Esophagus muscularis mucosa (tissue), 4 donors: ENCODE results near the gene JKAMP. TPM values are rescaled to one million over a fixed set of nuclear protein-coding genes. Genes with fewer than 3 reads are reported as not detected.

ENCODE experiments used
- DNase-seq: peaks from one replicate; pipeline ENCODE4 v3.0.0-alpha.2; 2017; ENCODE audit errors: extremely low spot score
- H3K27ac ChIP-seq, 4 donors: fragments of 200-600 bp; sonication (generic); replicated peaks in 1 of 4; 1 replicate in 3 of 4; 2 replicates in 1 of 4; pipeline ENCODE4 v1.5.1; 2016 to 2019; ENCODE audit warnings: mild to moderate bottlenecking in 1 of 4
- H3K27me3 ChIP-seq, 4 donors: fragments of 200-600 bp; sonication (generic); one replicate each; pipeline versions ENCODE4 v1.5.1 to v1.6.0; 2016 to 2019
- H3K36me3 ChIP-seq, 4 donors: fragments of 200-600 bp; sonication (generic); one replicate each; pipeline ENCODE4 v1.5.1; 2016 to 2019
- H3K4me1 ChIP-seq, 4 donors: fragments of 200-600 bp; sonication (generic); one replicate each; pipeline ENCODE4 v1.5.1; 2016 to 2019
- H3K4me3 ChIP-seq, 4 donors: fragments of 200-600 bp; sonication (generic); 1 replicate in 2 of 4; 2 replicates in 2 of 4; pipeline ENCODE4 v1.5.1; 2016 to 2019; ENCODE audit warnings: mild to moderate bottlenecking in 4 of 4, moderate library complexity in 1 of 4
- H3K9me3 ChIP-seq, 4 donors: fragments of 200-600 bp; sonication (generic); 1 replicate in 3 of 4; 2 replicates in 1 of 4; pipeline ENCODE4 v1.5.1; 2016 to 2019
- EP300 ChIP-seq: sonication (generic); formaldehyde crosslinking; IDR thresholded peaks from one replicate; pipeline ENCODE4 v1.6.1; 2017; ENCODE audit warnings: antibody characterized with exemption
- POLR2A ChIP-seq: fragments of 450-650 bp; IDR thresholded peaks from one replicate; pipeline ENCODE4 v1.6.1; 2017; ENCODE audit warnings: antibody characterized with exemption, moderate library complexity, mild to moderate bottlenecking, low read depth
- POLR2AphosphoS5 ChIP-seq, 2 donors: sonication (generic); formaldehyde crosslinking; IDR thresholded peaks; one replicate each; pipeline ENCODE4 v1.6.1; 2017; ENCODE audit warnings: antibody characterized with exemption in 2 of 2
- WGBS: methylation state at CpG from one replicate; pipeline ENCODE4 v1.1.5; 2018; 5-methylcytosine and 5-hydroxymethylcytosine counted together
- intact Hi-C: fragments of 100-400 bp; cut with DNase I; formaldehyde crosslinking; loops from one replicate; pipeline ENCODE4 v1.15.1; 2023
- total RNA-seq, 4 donors: library from RNA; depleted of rRNA; stranded (reverse); fragments of >200 nt; gene quantifications; one replicate each; pipeline versions ENCODE4 v1.1.0 to v1.2.1, GENCODE V29; 2016
- TF ChIP-seq, protein P1 (sequence below), 3 experiments: fragments of 200-600 bp in 2 of 3; fragments of 450-650 bp in 1 of 3; sonication (generic) in 2 of 3; IDR thresholded peaks; one replicate each; pipeline ENCODE4 v1.5.1; 2017 to 2019; ENCODE audit warnings: antibody characterized with exemption in 3 of 3, mild to moderate bottlenecking in 2 of 3, moderate library complexity in 1 of 3

Gene JKAMP
- total RNA-seq, 4 donors from 2014 or later = 23.3 to 27.8 (median 26.3) TPM

DNA sequence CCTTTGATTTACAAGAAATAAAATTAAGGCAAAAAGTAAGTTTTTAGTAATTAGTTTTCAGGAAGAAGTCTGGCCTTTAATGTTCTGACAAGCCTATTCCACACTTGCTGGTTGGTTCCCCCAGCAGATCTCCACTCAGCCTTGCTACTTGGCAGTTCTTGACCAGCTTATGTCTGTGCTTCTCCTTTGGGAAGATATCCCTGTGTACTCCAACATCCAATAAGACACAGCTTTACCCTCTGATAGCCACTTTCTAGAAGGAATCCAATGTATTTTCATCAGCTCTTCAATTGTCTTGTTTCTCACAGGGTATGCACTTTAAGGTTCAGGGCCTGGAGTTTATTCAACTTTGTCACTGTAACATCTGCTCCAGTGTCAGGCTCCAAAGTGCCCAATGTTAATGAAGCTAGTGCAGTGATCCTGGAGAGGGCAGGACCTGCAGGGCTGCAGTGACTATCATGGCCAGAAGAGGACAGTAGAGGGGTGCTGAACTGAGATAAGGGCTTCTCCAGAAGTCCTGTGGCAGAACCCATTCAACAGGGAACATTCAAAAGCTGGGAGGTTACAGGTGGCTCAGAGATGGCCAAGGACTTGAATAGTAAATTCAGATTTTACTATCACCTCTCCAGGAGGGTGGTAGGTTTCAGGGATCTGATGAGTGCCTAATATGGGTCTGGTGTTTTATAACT lies 22.9 kb downstream of the JKAMP start:
- DNase-seq = no peak
- intact Hi-C loops = no loop called here

DNA sequence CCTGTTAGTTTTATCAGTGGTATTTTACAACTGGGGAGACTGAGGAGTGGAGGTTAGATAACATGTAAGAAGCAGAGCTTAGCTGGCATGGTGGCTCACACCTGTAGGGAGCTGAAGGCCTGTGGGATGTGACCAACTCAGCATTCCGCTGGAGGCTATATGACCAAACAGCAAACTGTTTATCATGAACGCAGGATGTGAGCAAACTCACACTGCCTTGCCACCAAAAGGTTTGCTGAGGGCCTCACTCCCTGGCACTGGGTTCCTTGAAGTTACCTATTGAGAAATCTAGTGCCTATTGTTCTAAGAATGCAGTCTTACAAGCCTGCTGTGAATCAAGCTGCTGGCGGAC lies 23.4 kb downstream of the JKAMP start:
- intact Hi-C loops = no loop called here
- no peak overlapping the region for H3K27ac ChIP-seq
- peaks cover 0 to 22% (median 8%) of the 10 kb centered on the region in 4 donors for H3K36me3 ChIP-seq
- WGBS = 98% methylated on average over 3 of the region's 3 CpGs
- no peaks in the 10 kb centered on the region for H3K4me1 ChIP-seq
- no peaks in the 10 kb centered on the region for H3K9me3 ChIP-seq
- TF ChIP-seq EP300 (no peak), POLR2A (no peak), POLR2AphosphoS5 (IDR thresholded peaks at IDR 0.05) (no peak)
- TF ChIP-seq, protein P1, sequence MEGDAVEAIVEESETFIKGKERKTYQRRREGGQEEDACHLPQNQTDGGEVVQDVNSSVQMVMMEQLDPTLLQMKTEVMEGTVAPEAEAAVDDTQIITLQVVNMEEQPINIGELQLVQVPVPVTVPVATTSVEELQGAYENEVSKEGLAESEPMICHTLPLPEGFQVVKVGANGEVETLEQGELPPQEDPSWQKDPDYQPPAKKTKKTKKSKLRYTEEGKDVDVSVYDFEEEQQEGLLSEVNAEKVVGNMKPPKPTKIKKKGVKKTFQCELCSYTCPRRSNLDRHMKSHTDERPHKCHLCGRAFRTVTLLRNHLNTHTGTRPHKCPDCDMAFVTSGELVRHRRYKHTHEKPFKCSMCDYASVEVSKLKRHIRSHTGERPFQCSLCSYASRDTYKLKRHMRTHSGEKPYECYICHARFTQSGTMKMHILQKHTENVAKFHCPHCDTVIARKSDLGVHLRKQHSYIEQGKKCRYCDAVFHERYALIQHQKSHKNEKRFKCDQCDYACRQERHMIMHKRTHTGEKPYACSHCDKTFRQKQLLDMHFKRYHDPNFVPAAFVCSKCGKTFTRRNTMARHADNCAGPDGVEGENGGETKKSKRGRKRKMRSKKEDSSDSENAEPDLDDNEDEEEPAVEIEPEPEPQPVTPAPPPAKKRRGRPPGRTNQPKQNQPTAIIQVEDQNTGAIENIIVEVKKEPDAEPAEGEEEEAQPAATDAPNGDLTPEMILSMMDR (IDR thresholded peaks at IDR 0.05) = no peak
- no peaks in the 10 kb centered on the region for H3K27me3 ChIP-seq
- H3K4me3 ChIP-seq = no peak overlapping the region
- DNase-seq = no peak

More for the DNA sequence above, 22.9 kb downstream of the JKAMP start:
- Histone ChIP-seq H3K36me3 (peaks cover 0 to 22% (median 8%) of the 10 kb centered on the region in 4 donors), H3K9me3 (no peaks in the 10 kb centered on the region), H3K27me3 (no peaks in the 10 kb centered on the region), H3K4me3 (no peak overlapping the region), H3K27ac (no peak overlapping the region), H3K4me1 (no peaks in the 10 kb centered on the region)
- no peak for TF ChIP-seq POLR2AphosphoS5 (IDR thresholded peaks at IDR 0.05)
- TF ChIP-seq, protein P1 (IDR thresholded peaks at IDR 0.05) = peak; percentile 48 to 80 (median 50)
- TF ChIP-seq POLR2A = no peak
- no peak for TF ChIP-seq EP300

DNA sequence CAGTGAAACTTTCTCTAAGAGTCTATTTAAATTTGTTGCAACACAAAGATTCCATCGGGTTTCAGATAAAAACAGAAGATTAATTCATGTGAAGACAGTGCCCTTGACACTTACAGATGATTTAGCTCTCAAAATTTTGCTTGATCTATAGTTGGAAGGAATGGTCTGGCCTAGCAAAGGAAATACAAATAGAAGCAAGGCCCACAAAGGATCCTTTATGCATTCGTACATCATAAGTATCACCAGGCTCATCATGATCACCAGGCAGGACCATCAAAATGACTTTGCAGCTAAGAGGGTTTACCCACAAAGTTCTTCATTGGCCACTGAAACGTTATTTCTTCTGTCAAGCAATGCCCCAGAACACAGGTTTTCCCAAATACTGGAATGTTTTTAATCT lies 24.8 kb downstream of the JKAMP start:
- Histone ChIP-seq H3K36me3 (peaks cover 0 to 10% (median 3%) of the 10 kb centered on the region in 4 donors), H3K4me1 (no peaks in the 10 kb centered on the region), H3K27me3 (no peaks in the 10 kb centered on the region), H3K4me3 (no peak overlapping the region), H3K27ac (no peak overlapping the region), H3K9me3 (no peaks in the 10 kb centered on the region)
- 87% methylated on average over 3 of the region's 3 CpGs for WGBS
- TF ChIP-seq POLR2A (no peak), POLR2AphosphoS5 (IDR thresholded peaks at IDR 0.05) (no peak), EP300 (no peak)
- TF ChIP-seq, protein P1 (IDR thresholded peaks at IDR 0.05) = no peak
- intact Hi-C loops = no loop called here
- no peak for DNase-seq

DNA sequence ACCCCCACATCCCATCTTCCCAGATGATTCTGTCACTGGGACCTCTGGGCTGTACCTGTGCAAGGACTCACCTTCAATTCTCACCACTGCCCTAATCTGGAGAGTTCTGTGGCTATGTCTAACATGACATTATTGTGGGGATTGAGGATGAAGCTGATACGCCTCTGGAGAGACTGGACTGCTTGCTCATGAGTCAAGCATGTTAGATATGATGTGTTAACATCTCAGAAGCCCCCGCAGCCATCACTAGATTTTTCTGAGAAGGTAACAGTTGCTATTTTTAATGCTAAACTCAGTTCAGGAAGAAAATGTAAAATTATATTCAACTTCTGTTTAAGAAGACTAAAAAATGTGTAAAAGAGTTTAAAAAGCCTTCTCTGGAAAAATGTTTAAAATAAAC lies 25.7 kb downstream of the JKAMP start:
- 86% methylated on average over 2 of the region's 2 CpGs for WGBS
- Histone ChIP-seq H3K4me1 (no peaks in the 10 kb centered on the region), H3K9me3 (no peaks in the 10 kb centered on the region), H3K36me3 (peaks cover 0 to 4% (median 0%) of the 10 kb centered on the region in 4 donors), H3K27me3 (no peaks in the 10 kb centered on the region), H3K4me3 (no peak overlapping the region), H3K27ac (no peak overlapping the region)
- intact Hi-C loops = no loop called here
- TF ChIP-seq POLR2AphosphoS5 (IDR thresholded peaks at IDR 0.05) = no peak
- no peak for TF ChIP-seq EP300
- TF ChIP-seq POLR2A = no peak
- TF ChIP-seq, protein P1 (IDR thresholded peaks at IDR 0.05) = no peak
- DNase-seq = no peak

DNA sequence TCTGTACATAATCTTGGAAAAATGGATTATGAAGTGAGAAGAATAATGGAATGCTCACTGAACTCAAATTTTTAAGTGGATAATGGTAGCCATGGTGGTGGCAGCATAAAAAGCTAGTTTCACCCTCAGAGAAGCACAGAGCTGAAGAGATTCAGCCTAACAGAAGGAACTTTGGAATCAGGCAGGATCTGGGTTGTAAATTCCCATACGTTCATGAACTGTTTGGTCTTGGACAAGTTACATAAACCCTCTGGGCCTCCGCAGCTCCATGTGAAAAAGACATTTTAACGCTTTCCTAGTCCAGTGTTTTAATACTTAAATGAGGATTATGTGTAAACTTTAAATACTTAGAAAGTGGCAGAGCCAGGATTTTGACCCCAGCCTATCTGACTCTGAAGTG lies 26.6 kb downstream of the JKAMP start:
- Histone ChIP-seq H3K4me3 (no peak overlapping the region), H3K4me1 (no peaks in the 10 kb centered on the region), H3K27me3 (no peaks in the 10 kb centered on the region), H3K27ac (no peak overlapping the region), H3K9me3 (no peaks in the 10 kb centered on the region), H3K36me3 (no peaks in the 10 kb centered on the region)
- no peak for DNase-seq
- TF ChIP-seq POLR2AphosphoS5 (IDR thresholded peaks at IDR 0.05) (no peak), POLR2A (no peak), EP300 (no peak)
- TF ChIP-seq, protein P1 (IDR thresholded peaks at IDR 0.05) = no peak
- WGBS = 41% methylated on average over 3 of the region's 3 CpGs
- intact Hi-C loops = no loop called here
